CD8-positive, alpha-beta memory T cell (primary cell): ENCODE measurements around the gene CECR2. TPM values are rescaled to one million over a fixed set of nuclear protein-coding genes. Genes with fewer than 3 reads are reported as not detected.

Source experiments
- CTCF ChIA-PET: fragments of 350-600 bp; sonication (Branson Sonifier 250); formaldehyde crosslinking; loops from one replicate; lab custom pipeline; 2021; ENCODE audit warnings: antibody characterized with exemption; lab: Charles Lee
- POLR2A ChIA-PET: fragments of 350-600 bp; sonication (Branson Sonifier 250); formaldehyde crosslinking; loops from one replicate; lab custom pipeline; 2021; ENCODE audit warnings: antibody characterized with exemption; lab: Charles Lee
- DNase-seq, 5 donors: peaks; one replicate each; pipeline versions ENCODE4 v3.0.0 to v3.0.0-alpha.2; 2020 to 2022; ENCODE audit warnings: mixed read lengths in 1 of 5
- H3K27ac ChIP-seq: one replicate; pipeline ENCODE4 v1.7.0; 2013; ENCODE audit warnings: low read depth, mild to moderate bottlenecking, low read length, moderate library complexity
- H3K27me3 ChIP-seq: 2 replicates; pipeline ENCODE4 v1.7.0; 2013; ENCODE audit warnings: low read length, mild to moderate bottlenecking; ENCODE audit not compliant: insufficient read depth, poor library complexity, severe bottlenecking
- H3K36me3 ChIP-seq: 2 replicates; pipeline ENCODE4 v1.7.0; 2013; ENCODE audit warnings: mild to moderate bottlenecking, low read length, moderate library complexity; ENCODE audit not compliant: insufficient read depth
- H3K4me1 ChIP-seq: 2 replicates; pipeline ENCODE4 v1.7.0; 2013; ENCODE audit warnings: mild to moderate bottlenecking, low read length, moderate library complexity; ENCODE audit not compliant: insufficient read depth
- H3K4me3 ChIP-seq: 2 replicates; pipeline ENCODE4 v1.7.0; 2013; ENCODE audit warnings: mild to moderate bottlenecking, low read length
- H3K9me3 ChIP-seq: 2 replicates; pipeline ENCODE4 v1.7.0; 2013; ENCODE audit warnings: mild to moderate bottlenecking, low read length
- H3K27ac Mint-ChIP-seq, 8 donors: one replicate each; pipeline ENCODE4 v1.8.0; 2020 to 2021; ENCODE audit warnings: mixed read lengths in 8 of 8, mild to moderate bottlenecking in 6 of 8, inconsistent platforms in 3 of 8, moderate library complexity in 3 of 8
- H3K27me3 Mint-ChIP-seq, 2 donors: one replicate each; pipeline ENCODE4 v1.8.0; 2020 to 2021; ENCODE audit warnings: mixed read lengths in 2 of 2, mild to moderate bottlenecking in 1 of 2, moderate library complexity in 1 of 2
- H3K36me3 Mint-ChIP-seq, 3 donors: one replicate each; pipeline ENCODE4 v1.8.0; 2020 to 2021; ENCODE audit warnings: mixed read lengths in 3 of 3, inconsistent platforms in 1 of 3, mild to moderate bottlenecking in 1 of 3
- H3K4me1 Mint-ChIP-seq, 3 donors: one replicate each; pipeline ENCODE4 v1.8.0; 2020 to 2021; ENCODE audit warnings: mixed read lengths in 3 of 3, inconsistent platforms in 1 of 3, mild to moderate bottlenecking in 1 of 3
- H3K4me3 Mint-ChIP-seq, 7 donors: one replicate each; pipeline ENCODE4 v1.8.0; 2020 to 2021; ENCODE audit warnings: mixed read lengths in 7 of 7, mild to moderate bottlenecking in 6 of 7, moderate library complexity in 4 of 7, inconsistent platforms in 2 of 7
- H3K9me3 Mint-ChIP-seq, 5 donors: one replicate each; pipeline ENCODE4 v1.8.0; 2020 to 2022; ENCODE audit warnings: mixed read lengths in 5 of 5, mild to moderate bottlenecking in 3 of 5, moderate library complexity in 2 of 5, inconsistent platforms in 1 of 5
- polyA plus RNA-seq: library from polyadenylated mRNA; unstranded; fragments of 300-500 nt; fragmentation: Illumina TruSeq; gene quantifications from one replicate; pipeline ENCODE4 v1.2.3, GENCODE V29; 2021
- total RNA-seq, 2 experiments: library from RNA; stranded (reverse); gene quantifications; one replicate each; pipeline ENCODE4 v1.2.3, GENCODE V29; 2021

Gene CECR2
- total and polyA plus RNA-seq, 3 experiments from 2014 or later: not detected

GRCh38 chr22:17583151-17583550, 213.9 kb downstream of the CECR2 start:
- H3K9me3 Mint-ChIP-seq: no peaks in the 10 kb centered on the region

GRCh38 chr22:17586831-17587440, 217.7 kb downstream of the CECR2 start:
- no peak for DNase-seq
- Histone ChIP-seq H3K4me1 (no peaks in the 10 kb centered on the region), H3K27ac (no peak overlapping the region), H3K36me3 (peaks cover 7% of the 10 kb centered on the region), H3K27me3 (no peaks in the 10 kb centered on the region), H3K9me3 (no peaks in the 10 kb centered on the region), H3K4me3 (no peak overlapping the region)
- Mint-ChIP-seq H3K4me3 (no peak overlapping the region), H3K27me3 (no peaks in the 10 kb centered on the region), H3K9me3 (no peaks in the 10 kb centered on the region), H3K36me3 (peaks cover 0 to 19% (median 3%) of the 10 kb centered on the region in 3 donors), H3K27ac (no peak overlapping the region), H3K4me1 (no peaks in the 10 kb centered on the region)
- POLR2A ChIA-PET: no interaction called here
- CTCF ChIA-PET: no interaction called here

More at GRCh38 chr22:17583151-17583550, 213.9 kb downstream of the CECR2 start:
- no peaks in the 10 kb centered on the region for H3K4me1 Mint-ChIP-seq
- H3K27me3 Mint-ChIP-seq: peaks cover 0 to 8% of the 10 kb centered on the region in 2 donors
- ChIA-PET POLR2A (no interaction called here), CTCF (no interaction called here)
- no peak overlapping the region for H3K4me3 Mint-ChIP-seq
- H3K36me3 Mint-ChIP-seq: no peaks in the 10 kb centered on the region
- no peak overlapping the region for H3K27ac ChIP-seq
- no peaks in the 10 kb centered on the region for H3K36me3 ChIP-seq
- no peak overlapping the region for H3K4me3 ChIP-seq
- H3K27ac Mint-ChIP-seq: no peak overlapping the region
- H3K27me3 ChIP-seq: no peaks in the 10 kb centered on the region
- no peaks in the 10 kb centered on the region for H3K9me3 ChIP-seq
- H3K4me1 ChIP-seq: no peaks in the 10 kb centered on the region
- no peak for DNase-seq

- Mint-ChIP-seq H3K9me3 (no peaks in the 10 kb centered on the region), H3K27ac (no peak overlapping the region), H3K4me3 (no peak overlapping the region), H3K27me3 (no peaks in the 10 kb centered on the region), H3K36me3 (peaks cover 0 to 26% (median 3%) of the 10 kb centered on the region in 3 donors), H3K4me1 (no peaks in the 10 kb centered on the region)
- Histone ChIP-seq H3K27ac (no peak overlapping the region), H3K4me1 (no peaks in the 10 kb centered on the region), H3K36me3 (peaks cover 7% of the 10 kb centered on the region), H3K27me3 (no peaks in the 10 kb centered on the region), H3K4me3 (no peak overlapping the region), H3K9me3 (no peaks in the 10 kb centered on the region)
- POLR2A ChIA-PET: no interaction called here
- CTCF ChIA-PET: no interaction called here
- no peak for DNase-seq
Observed at GRCh38 chr22:17587629-17588028, 218.4 kb downstream of the CECR2 start.

GRCh38 chr22:17588606-17589005, 219.3 kb downstream of the CECR2 start:
- Histone ChIP-seq H3K4me1 (no peaks in the 10 kb centered on the region), H3K27me3 (no peaks in the 10 kb centered on the region), H3K36me3 (peaks cover 10% of the 10 kb centered on the region), H3K9me3 (no peaks in the 10 kb centered on the region), H3K27ac (no peak overlapping the region), H3K4me3 (no peak overlapping the region)
- Mint-ChIP-seq H3K36me3 (peaks cover 0 to 34% (median 6%) of the 10 kb centered on the region in 3 donors), H3K9me3 (no peaks in the 10 kb centered on the region), H3K4me3 (no peak overlapping the region), H3K27ac (no peak overlapping the region), H3K27me3 (no peaks in the 10 kb centered on the region), H3K4me1 (no peaks in the 10 kb centered on the region)
- ChIA-PET POLR2A (no interaction called here), CTCF (no interaction called here)
- DNase-seq: no peak

- CTCF ChIA-PET: no interaction called here
Observed at GRCh38 chr22:17589810-17590375, 220.6 kb downstream of the CECR2 start.

GRCh38 chr22:17590586-17590985, 221.3 kb downstream of the CECR2 start:
- Histone ChIP-seq H3K27ac (no peak overlapping the region), H3K27me3 (no peaks in the 10 kb centered on the region), H3K36me3 (peaks cover 23% of the 10 kb centered on the region), H3K9me3 (no peaks in the 10 kb centered on the region), H3K4me3 (no peak overlapping the region), H3K4me1 (no peaks in the 10 kb centered on the region)
- Mint-ChIP-seq H3K4me3 (no peak overlapping the region), H3K36me3 (peaks cover 0 to 53% (median 8%) of the 10 kb centered on the region in 3 donors), H3K9me3 (no peaks in the 10 kb centered on the region), H3K27ac (peak overlapping the region in 1 of 8 donors; percentile 43), H3K4me1 (no peaks in the 10 kb centered on the region), H3K27me3 (no peaks in the 10 kb centered on the region)
- CTCF ChIA-PET: no interaction called here
- POLR2A ChIA-PET: no interaction called here
- DNase-seq: no peak

More at GRCh38 chr22:17589810-17590375, 220.6 kb downstream of the CECR2 start:
- Histone ChIP-seq H3K27ac (no peak overlapping the region), H3K4me3 (no peak overlapping the region), H3K36me3 (peaks cover 22% of the 10 kb centered on the region), H3K9me3 (no peaks in the 10 kb centered on the region), H3K27me3 (no peaks in the 10 kb centered on the region), H3K4me1 (no peaks in the 10 kb centered on the region)
- POLR2A ChIA-PET: no interaction called here
- Mint-ChIP-seq H3K9me3 (no peaks in the 10 kb centered on the region), H3K27ac (peak overlapping the region in 1 of 8 donors; percentile 86), H3K4me1 (no peaks in the 10 kb centered on the region), H3K4me3 (no peak overlapping the region), H3K27me3 (no peaks in the 10 kb centered on the region), H3K36me3 (peaks cover 0 to 46% (median 8%) of the 10 kb centered on the region in 3 donors)
- no peak for DNase-seq

GRCh38 chr22:17592201-17592600, 222.9 kb downstream of the CECR2 start:
- POLR2A ChIA-PET: no interaction called here
- no peaks in the 10 kb centered on the region for H3K4me1 Mint-ChIP-seq
- Histone ChIP-seq H3K4me3 (no peak overlapping the region), H3K27ac (no peak overlapping the region), H3K27me3 (no peaks in the 10 kb centered on the region), H3K9me3 (no peaks in the 10 kb centered on the region), H3K4me1 (no peaks in the 10 kb centered on the region), H3K36me3 (peaks cover 32% of the 10 kb centered on the region)
- no peak overlapping the region for H3K27ac Mint-ChIP-seq
- peaks cover 6 to 67% (median 14%) of the 10 kb centered on the region in 3 donors for H3K36me3 Mint-ChIP-seq
- H3K9me3 Mint-ChIP-seq: no peaks in the 10 kb centered on the region
- no peak for DNase-seq
- H3K27me3 Mint-ChIP-seq: no peaks in the 10 kb centered on the region
- CTCF ChIA-PET: no interaction called here
- H3K4me3 Mint-ChIP-seq: no peak overlapping the region

- H3K36me3 ChIP-seq: peaks cover 55% of the 10 kb centered on the region
- no peak overlapping the region for H3K27ac ChIP-seq
- H3K36me3 Mint-ChIP-seq: peaks cover 18 to 96% (median 29%) of the 10 kb centered on the region in 3 donors
- H3K27me3 ChIP-seq: no peaks in the 10 kb centered on the region
- CTCF ChIA-PET: no interaction called here
- no peak for DNase-seq
- peak overlapping the region in 3 of 8 donors; percentile 14 to 65 (median 47) for H3K27ac Mint-ChIP-seq
- H3K27me3 Mint-ChIP-seq: no peaks in the 10 kb centered on the region
- H3K9me3 Mint-ChIP-seq: no peaks in the 10 kb centered on the region
- H3K4me1 Mint-ChIP-seq: peaks cover 3 to 7% (median 7%) of the 10 kb centered on the region in 3 donors
- H3K9me3 ChIP-seq: no peaks in the 10 kb centered on the region
- H3K4me3 Mint-ChIP-seq: no peak overlapping the region
- H3K4me3 ChIP-seq: no peak overlapping the region
- POLR2A ChIA-PET: no interaction called here
- H3K4me1 ChIP-seq: no peaks in the 10 kb centered on the region
Observed at GRCh38 chr22:17596226-17596625, 227.0 kb downstream of the CECR2 start.
